HG03103 (cell line): ENCODE results near the gene CCNT1.
"Not testable (repeated sequence)": the region's sequence is repeated elsewhere in the genome, so short reads cannot be mapped to it uniquely, and the experiment has no call there.

Source experiments
- ATAC-seq: cut with Tn5 transposase; IDR thresholded peaks from one replicate; pipeline ENCODE4 v1.9.1; 2021; ENCODE audit warnings: low read depth; ENCODE audit not compliant: unreplicated experiment

Gene CCNT1

GRCh38 chr12:48716493-48717251 is at the start of gene CCNT1:
Gene CCNT1, minus strand, starts transcription at chr12:48716707. Its CDS starts 32 bp downstream, at chr12:48716675.
- ATAC-seq, result peak; percentile 96

- no peak for ATAC-seq
Measured at GRCh38 chr12:48765753-48766162, 49.3 kb upstream of the CCNT1 start.

- no peak for ATAC-seq
Measured at GRCh38 chr12:48764521-48764920, 48.0 kb upstream of the CCNT1 start.

- ATAC-seq, result no peak
Measured at GRCh38 chr12:48758737-48759136, 42.2 kb upstream of the CCNT1 start.

GRCh38 chr12:48758186-48758585 is 41.7 kb upstream of the CCNT1 start:
- ATAC-seq, result no peak

GRCh38 chr12:48750769-48751356 is 34.4 kb upstream of the CCNT1 start:
- ATAC-seq, result no peak

- no peak for ATAC-seq
Measured at GRCh38 chr12:48750215-48750614, 33.7 kb upstream of the CCNT1 start.

GRCh38 chr12:48744251-48745008 is 27.9 kb upstream of the CCNT1 start:
- no peak for ATAC-seq

GRCh38 chr12:48739618-48740269 is 23.2 kb upstream of the CCNT1 start:
- no peak for ATAC-seq

GRCh38 chr12:48736456-48736855 is 19.9 kb upstream of the CCNT1 start:
- no peak for ATAC-seq

- no peak for ATAC-seq
Measured at GRCh38 chr12:48728807-48729206, 12.3 kb upstream of the CCNT1 start.

- not testable (repeated sequence) for ATAC-seq
Measured at GRCh38 chr12:48720737-48721136, 4.2 kb upstream of the CCNT1 start.

GRCh38 chr12:48720171-48720570 is 3.7 kb upstream of the CCNT1 start:
- not testable (repeated sequence) for ATAC-seq

GRCh38 chr12:48719002-48719401 is 2.5 kb upstream of the CCNT1 start:
- not testable (repeated sequence) for ATAC-seq

- ATAC-seq, result no peak
Measured at GRCh38 chr12:48717252-48717695, 767 bp upstream of the CCNT1 start.

- peak; percentile 9 for ATAC-seq
Measured at GRCh38 chr12:48716168-48716492, 377 bp downstream of the CCNT1 start.

GRCh38 chr12:48712209-48712608 is 4.3 kb downstream of the CCNT1 start:
- no peak for ATAC-seq

- not testable (repeated sequence) for ATAC-seq
Measured at GRCh38 chr12:48698822-48699221, 17.7 kb downstream of the CCNT1 start.

GRCh38 chr12:48696626-48697025 is 19.9 kb downstream of the CCNT1 start:
- no peak for ATAC-seq

GRCh38 chr12:48695859-48696258 is 20.6 kb downstream of the CCNT1 start:
- no peak for ATAC-seq

GRCh38 chr12:48694038-48694437 is 22.5 kb downstream of the CCNT1 start:
- ATAC-seq, result no peak
